HG02588 (cell line): ENCODE data around the gene SREBF2.

Experiments
- ATAC-seq: cut with Tn5 transposase; IDR thresholded peaks from one replicate; pipeline ENCODE4 v1.9.1; 2021; ENCODE audit warnings: mild to moderate bottlenecking, moderate library complexity; ENCODE audit not compliant: unreplicated experiment

Gene SREBF2

DNA sequence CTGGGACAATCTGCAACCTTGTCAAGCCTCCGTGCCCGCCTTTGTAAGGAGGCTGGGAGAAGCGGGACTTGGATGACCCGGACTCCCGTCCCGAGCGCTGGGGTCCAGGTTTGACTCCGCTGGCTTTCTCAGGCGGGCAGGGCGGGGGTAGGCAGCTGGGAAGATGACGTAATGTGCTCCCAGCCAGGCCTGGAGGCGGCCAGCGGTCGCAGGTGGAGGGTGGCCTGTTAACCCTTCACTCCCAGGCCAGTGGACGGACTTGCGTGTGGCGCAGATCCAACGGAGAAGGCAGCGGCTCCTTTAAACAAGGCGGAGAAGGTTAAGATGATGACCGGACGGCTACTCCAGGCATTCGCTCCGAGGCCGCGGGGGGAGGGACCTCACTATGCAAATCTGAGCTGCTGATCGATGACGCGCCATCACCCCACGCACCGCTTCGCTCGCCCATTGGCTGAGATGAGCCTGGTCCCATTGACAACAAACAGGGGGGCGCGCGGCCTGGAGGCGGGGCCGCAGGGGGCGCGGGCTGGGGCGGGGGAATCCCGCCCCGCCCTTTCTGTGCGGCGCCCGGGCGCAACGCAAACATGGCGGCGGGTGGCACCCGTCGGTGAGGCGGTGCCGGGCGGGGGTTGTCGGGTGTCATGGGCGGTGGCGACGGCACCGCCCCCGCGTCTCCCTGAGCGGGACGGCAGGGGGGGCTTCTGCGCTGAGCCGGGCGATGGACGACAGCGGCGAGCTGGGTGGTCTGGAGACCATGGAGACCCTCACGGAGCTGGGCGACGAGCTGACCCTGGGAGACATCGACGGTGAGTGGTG is at the start of gene SREBF2:
SREBF2 (plus strand) TSS at position 553 of the 816 bp plus-strand sequence; CDS start at position 719, 166 bp downstream.
- ATAC-seq, result peak; percentile 77

DNA sequence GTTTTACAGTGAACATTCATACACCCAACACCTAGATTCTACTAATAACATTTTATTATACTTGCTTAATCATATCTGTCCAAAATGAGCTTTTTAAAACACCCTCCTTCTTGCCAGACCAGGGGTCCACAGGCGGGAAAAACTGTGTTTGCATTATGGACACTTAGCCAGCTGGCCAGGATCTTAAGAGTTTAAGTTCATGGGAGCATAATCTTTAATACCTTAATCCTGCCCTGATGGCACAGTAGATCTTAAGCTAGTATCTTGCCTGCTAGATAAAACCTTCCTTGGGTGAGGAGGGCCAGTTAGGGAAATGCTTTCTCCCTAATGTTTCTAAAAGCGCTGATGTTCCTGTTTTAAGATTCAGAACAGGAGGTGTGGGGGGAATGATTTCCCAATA is 45.6 kb upstream of the SREBF2 start:
- ATAC-seq, result no peak

DNA sequence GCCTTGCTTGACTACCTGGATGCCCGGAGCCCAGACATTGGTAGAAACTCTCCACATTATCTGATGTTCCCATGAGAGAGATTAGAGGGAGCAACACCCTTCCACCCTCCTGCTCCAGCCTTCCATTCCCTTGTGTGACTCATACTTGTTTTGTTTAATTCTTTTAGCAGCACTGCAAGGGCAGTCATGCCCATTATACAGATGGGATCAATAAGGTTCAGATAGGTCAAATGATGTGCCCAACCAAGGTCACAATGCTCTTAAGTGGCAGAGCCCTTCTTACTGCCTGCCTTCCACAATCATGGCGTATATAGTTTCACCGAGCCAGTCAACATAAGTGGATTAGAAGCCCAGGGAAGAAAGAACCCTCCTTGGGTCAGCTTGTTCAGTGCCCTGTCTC is 39.0 kb upstream of the SREBF2 start:
- ATAC-seq, result no peak

GRCh38 chr22:41798736-41799135 is 34.2 kb upstream of the SREBF2 start:
- no peak for ATAC-seq

GRCh38 chr22:41799486-41800347 is 33.2 kb upstream of the SREBF2 start:
- ATAC-seq, result peak; percentile 13

- peak; percentile 85 for ATAC-seq
Observed at GRCh38 chr22:41800348-41801146, 32.4 kb upstream of the SREBF2 start, which contains the start of gene CCDC134. Gene CCDC134, plus strand, starts transcription at chr22:41800679. Its CDS starts 8,212 bp downstream, at chr22:41808891.

DNA sequence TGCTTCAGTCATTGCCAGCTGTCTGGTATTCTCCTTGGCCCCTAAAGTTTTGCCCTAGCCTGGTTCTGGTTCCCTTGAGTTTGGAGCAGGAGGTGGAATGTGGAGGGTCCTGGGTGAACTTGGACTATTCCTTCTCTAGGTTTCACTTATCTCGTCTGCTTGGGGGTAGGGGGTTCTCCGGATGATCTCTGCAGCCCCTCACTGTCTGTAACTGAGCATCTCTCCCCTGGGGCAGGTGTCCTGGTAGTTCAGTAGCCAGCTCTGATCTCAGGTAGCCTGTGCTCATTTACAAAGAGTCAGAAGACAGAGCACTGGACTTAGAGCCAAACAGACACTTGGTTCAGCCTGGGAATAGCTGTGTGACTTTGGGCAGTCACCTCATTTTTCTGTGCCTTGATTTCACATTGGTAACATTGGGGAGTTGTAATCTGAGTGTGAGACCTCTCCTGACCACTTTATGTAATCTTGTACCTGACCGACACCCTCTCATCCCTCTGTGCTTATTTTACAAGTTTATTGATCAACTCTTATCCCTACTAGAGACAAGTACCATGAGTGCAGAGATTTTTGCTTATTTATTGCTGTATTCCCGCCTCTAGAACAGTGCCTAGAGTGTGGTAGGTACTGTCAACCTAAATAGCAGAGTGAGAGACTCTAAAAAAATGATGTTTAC is 31.6 kb upstream of the SREBF2 start:
- ATAC-seq, result no peak

DNA sequence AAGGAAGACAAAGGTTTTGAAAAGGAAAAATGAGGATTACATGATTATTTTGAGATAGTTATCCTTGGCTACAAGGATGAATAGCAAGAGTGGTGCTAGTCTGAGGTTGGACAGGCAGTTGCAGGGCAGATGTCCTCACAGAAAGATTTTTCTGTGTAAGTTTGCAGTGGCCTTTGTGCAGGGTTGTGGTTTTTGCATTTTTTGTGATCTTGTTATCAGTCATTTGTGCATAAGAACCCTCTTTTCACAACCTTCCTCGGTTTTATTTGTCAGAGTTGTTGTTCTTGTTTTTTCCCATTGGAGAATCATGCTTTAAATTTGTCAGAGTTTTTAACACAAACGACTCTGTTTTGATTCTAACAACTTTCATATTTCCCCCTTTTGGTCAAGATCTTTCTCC is 31.0 kb upstream of the SREBF2 start:
- no peak for ATAC-seq

DNA sequence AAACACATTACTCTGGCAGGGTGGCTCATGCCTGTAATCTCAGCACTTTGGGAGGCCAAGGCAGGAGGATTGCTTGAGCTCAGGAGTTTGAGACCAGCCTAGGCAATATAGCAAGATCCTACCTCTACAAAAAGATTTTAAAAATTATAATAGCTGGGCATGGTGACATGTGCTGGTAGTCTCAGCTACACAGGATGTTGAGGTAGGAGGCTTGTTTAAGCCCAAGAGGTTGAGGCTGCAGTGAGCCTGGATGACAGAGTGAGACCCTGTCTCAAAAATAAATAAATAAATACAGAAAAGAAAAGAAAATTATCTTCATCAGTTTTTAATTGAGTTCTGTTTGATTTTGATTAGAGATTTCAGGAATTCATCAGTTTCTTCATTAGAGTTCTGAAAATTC is 27.3 kb upstream of the SREBF2 start:
- no peak for ATAC-seq

GRCh38 chr22:41808400-41808799 is 24.5 kb upstream of the SREBF2 start:
- no peak for ATAC-seq

DNA sequence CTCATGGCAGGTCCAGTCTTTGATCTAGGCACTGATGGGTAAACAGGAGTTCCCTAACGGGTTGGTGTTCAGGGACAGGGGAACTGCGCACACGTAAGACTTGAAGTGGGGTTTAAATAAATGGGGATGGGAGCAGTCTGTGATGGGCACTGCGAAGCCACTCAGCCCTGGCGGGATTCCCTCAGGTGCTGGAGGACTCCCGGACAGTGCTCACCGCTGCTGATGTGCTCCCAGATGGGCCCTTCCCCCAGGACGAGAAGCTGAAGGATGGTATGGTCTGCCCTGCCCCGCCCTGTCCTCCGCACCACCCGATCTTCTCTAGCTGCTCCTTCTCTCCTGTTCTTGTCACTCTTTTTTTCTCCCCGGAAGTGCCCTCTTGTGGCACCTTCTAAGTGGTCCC is 22.9 kb upstream of the SREBF2 start:
- no peak for ATAC-seq

- no peak for ATAC-seq
Observed at GRCh38 chr22:41812805-41813545, 19.9 kb upstream of the SREBF2 start.

DNA sequence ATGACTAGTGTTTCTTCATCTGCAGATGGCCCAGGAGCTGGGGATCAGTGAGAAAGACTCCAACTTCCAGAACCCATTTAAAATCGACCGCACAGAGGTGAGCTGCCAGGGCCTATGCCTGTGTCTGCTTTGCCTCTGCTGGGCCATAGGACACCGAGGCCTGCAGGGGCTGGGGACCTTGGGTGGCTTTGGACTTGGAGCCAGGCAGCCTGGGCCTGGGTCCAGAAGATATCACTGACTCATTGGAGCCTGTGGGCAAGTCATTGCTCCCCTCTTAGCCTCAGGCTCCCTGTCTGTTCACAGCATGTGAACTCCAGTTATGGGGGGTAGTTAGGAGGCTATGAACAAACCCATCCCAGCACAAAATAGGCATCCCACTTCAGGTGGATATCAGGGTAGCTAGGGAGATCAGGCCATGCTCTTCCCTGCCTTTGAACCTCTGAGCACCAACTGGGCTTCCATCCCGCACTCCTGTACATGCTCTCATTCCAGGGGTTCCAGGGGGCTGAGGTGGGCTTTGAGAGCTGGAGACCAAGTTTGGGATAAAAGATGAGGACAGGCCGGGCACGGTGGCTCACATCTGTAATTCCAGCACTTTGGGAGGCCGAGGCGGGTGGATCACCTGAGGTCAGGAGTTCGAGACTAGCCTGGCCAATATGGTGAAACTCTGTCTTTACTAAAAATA is 19.0 kb upstream of the SREBF2 start:
- no peak for ATAC-seq

DNA sequence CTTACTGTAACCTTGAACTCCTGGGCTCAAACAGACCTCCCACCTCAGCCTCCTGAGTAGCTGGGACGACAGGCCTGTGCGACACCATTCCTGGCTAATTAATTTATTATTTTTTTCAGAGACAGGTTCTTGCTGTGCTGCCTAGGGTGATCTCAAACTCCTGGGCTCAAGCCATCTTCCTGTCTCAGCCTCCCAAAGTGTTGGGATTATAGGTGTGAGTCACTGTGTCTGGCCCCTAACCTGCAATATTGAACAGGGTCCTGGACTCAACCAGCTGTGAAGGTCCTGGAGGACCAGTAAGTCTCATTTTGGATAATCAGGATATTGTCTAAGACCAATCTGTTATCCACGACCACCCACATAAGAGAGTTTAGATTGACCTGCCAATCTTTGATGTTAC is 17.2 kb upstream of the SREBF2 start:
- no peak for ATAC-seq

DNA sequence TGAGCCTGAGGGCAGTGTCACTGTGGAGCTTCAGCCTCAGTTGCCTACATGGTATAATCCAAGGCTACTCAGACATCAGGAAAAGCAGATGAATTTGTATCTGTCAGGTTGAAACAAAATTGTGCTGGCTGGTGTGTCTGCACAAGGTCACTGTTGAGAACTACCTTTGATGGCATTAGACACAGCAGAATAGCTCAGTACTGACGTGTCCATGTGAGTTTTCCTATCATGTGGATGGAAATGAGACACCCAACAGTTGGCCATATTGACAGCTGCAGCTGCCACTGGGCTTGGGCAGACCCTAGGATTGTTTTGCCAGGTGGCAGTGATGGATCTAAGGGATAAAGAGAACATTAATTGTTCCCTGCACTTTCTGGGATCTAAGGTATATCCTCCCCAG is 16.7 kb upstream of the SREBF2 start:
- ATAC-seq, result no peak

DNA sequence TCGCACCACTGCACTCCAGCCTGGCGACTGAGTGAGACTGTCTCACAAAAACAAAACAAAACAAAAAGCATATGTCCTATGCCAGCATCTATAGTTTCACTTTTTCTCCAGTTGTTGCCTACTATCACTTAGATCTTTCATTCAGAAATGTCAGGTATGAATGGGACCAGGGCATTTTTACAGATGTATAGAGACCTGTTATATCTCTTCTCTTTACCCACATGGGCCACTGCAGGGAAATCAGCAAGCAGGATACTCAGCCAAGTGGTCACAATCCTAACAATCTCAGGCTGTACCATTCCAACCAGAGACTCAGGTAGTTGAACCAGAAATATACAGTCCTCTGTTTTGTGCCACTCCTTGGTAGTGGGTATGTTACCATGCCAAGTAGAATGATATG is 16.0 kb upstream of the SREBF2 start:
- ATAC-seq, result no peak

GRCh38 chr22:41818011-41818410 is 14.9 kb upstream of the SREBF2 start:
- no peak for ATAC-seq

GRCh38 chr22:41818596-41818995 is 14.3 kb upstream of the SREBF2 start:
- no peak for ATAC-seq

DNA sequence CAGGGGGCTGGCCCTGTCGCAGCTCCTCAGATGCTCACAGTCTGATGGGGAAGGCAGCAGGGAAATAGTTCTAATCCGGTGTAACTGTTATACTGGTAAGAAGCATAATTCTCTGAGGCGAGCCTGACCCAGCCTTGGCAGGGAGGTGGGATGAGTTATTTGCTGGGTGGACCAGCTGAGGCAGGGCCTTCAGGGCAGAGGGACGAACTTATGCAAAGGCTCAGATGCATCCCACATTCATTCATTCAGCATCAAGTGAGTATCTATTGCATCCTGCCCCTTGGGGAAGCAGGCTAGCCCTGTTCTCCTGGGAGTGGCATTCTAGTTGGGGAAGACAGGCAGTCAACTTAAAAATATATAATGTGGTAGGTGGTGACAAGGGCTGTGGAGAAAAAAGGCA is 13.6 kb upstream of the SREBF2 start:
- no peak for ATAC-seq
